Measurements from ENCODE around the gene AHRR. TPM values are rescaled to one million over a fixed set of nuclear protein-coding genes. Genes with fewer than 3 reads are reported as not detected.
A peak's percentile ranks its signal among the peaks of the same experiment; 100 is the strongest.

AHRR gene
- total RNA-seq, 2 donors from 2014 or later, result 1.9 to 17.7 TPM

DNA sequence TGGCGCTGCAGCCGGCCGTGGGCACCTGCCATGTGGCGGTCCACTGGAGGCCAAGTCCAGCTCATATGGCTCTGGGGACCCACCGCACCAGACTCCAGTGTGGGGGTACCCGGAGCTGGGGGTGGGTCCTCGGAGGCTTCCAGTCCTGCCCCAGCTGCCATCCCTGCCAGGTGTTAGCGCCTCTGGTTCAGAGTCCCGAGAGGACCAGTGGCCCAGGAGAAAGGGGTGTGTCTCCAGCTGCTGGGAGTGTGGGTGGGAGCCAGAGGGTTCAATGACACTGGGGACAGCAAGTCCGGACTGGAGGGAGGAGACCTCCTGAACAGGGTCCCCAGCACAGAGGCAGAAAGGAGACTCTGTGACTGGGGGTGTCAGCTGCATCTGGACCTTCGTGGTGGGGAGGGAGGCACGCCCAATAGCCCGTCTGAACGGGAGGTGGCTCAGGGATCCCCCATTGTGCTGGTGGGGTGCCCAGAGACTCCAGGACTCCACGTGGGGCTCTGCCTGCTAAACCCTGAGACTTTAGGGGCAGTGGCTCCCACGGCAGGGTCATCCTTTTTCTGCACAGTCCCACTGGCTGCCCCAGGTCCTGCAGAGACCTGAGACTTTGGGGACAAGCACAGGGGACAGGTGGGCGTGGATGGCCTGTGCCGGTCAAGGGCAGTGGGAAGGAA lies 2.4 kb upstream of the AHRR start:
- Histone ChIP-seq H3K36me3 (peaks cover 5 to 8% of the 10 kb centered on the region in 2 donors), H3K9me3 (no peaks in the 10 kb centered on the region), H3K27me3 (replicated peaks; ENCODE audit: insufficient read depth) (peaks cover 10% of the 10 kb centered on the region), H3K4me3 (no peak overlapping the region), H3K4me1 (replicated peaks) (peaks cover 5% of the 10 kb centered on the region), H3K27ac (no peak overlapping the region)
- TF ChIP-seq CTCF (IDR thresholded peaks at IDR 0.05) (no peak), POLR2A (IDR thresholded peaks at IDR 0.05) (no peak), POLR2AphosphoS5 (IDR thresholded peaks at IDR 0.05) (no peak)
- intact Hi-C loops (cut with DNase I), result no loop called here
- no peak for DNase-seq (ENCODE audit: low spot score)
- whole genome bisulfite sequencing, result 42% methylated on average over 18 of the region's 18 CpGs

- H3K27ac ChIP-seq, result no peak overlapping the region
- peaks cover 10% of the 10 kb centered on the region for H3K27me3 ChIP-seq (replicated peaks; ENCODE audit: insufficient read depth)
- TF ChIP-seq CTCF (IDR thresholded peaks at IDR 0.05) (no peak), POLR2A (IDR thresholded peaks at IDR 0.05) (no peak), POLR2AphosphoS5 (IDR thresholded peaks at IDR 0.05) (no peak)
- H3K9me3 ChIP-seq, result no peaks in the 10 kb centered on the region
- no peaks in the 10 kb centered on the region for H3K36me3 ChIP-seq
- H3K4me1 ChIP-seq (replicated peaks), result peaks cover 5% of the 10 kb centered on the region
- WGBS, result 6% methylated on average over 49 of the region's 65 CpGs
- peak overlapping the region; percentile 36 to 37 for H3K4me3 ChIP-seq
- no peak for DNase-seq (ENCODE audit: low spot score)
- intact Hi-C loops (cut with DNase I), result no loop called here
Measured at GRCh38 chr5:320524-321229, 837 bp upstream of the AHRR start.

DNA sequence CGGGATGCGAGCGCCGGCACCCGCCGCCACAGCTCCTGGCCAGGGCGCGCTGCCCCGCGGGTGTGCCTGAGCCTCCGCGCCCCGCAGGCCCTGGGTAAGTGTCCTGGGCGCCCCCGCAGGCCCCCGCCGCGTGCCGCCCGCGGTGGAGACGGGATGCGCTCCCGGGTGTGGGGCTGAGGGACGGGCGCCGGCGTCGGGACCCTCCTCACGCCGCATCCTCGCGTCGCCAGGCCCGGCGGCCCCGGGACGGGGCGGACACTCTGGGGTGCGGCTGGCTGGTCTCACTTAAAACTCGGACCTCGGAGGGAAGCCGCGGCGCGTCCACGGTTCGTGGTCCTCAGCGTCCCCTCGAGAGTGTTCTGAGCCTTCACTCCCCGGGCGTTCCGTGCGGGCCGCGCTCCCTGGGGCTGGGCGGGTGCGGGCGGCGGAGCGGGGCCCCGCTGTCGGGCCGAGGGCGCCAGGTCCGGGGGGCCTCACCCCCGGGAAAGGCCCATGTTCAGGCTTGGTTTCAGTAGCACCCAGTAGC lies 275 bp downstream of the AHRR start:
- WGBS, result 1% methylated on average over 48 of the region's 67 CpGs
- no peaks in the 10 kb centered on the region for H3K9me3 ChIP-seq
- H3K27me3 ChIP-seq (replicated peaks; ENCODE audit: insufficient read depth), result peaks cover 10% of the 10 kb centered on the region
- peaks cover 5% of the 10 kb centered on the region for H3K4me1 ChIP-seq (replicated peaks)
- intact Hi-C loops (cut with DNase I), result no loop called here
- DNase-seq (ENCODE audit: low spot score), result no peak
- TF ChIP-seq POLR2AphosphoS5 (IDR thresholded peaks at IDR 0.05) (no peak), POLR2A (IDR thresholded peaks at IDR 0.05) (no peak), CTCF (IDR thresholded peaks at IDR 0.05) (no peak)
- no peaks in the 10 kb centered on the region for H3K36me3 ChIP-seq
- H3K27ac ChIP-seq, result no peak overlapping the region
- H3K4me3 ChIP-seq, result peak overlapping the region; percentile 36 to 37

DNA sequence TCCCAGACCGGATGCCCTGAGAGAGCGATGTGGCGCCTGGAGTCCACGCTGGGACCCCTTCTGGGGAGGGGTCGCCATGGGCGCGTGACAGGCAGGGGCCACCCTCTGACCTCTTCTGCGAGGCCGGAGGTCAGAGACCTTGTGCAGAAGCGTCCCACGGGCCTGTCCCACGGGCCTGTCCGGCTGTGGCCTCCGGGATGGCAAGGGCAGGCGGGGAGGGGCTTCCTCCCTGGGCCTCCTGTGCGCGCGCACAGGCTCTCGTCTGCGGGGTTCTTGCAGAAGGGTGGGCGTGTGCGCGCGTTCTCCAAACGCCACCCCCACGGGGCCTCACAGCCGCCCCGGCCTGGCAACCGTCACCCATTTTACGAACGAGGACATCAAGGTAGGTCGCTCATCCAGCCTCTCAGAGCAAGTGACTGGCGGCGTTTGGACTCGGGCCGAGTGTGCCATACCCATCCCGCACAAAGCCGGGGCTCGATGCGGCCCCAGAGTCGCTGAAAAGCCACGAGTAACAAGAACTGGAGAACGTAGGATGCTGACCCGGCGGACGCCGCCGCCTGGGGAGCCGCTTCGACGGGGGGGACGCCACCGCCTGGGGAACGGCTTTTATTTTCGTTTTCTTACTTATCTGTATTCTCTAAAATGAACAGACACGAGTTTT lies 897 bp downstream of the AHRR start:
- no peaks in the 10 kb centered on the region for H3K36me3 ChIP-seq
- H3K9me3 ChIP-seq, result no peaks in the 10 kb centered on the region
- no peak for TF ChIP-seq CTCF (IDR thresholded peaks at IDR 0.05)
- TF ChIP-seq POLR2AphosphoS5 (IDR thresholded peaks at IDR 0.05), result no peak
- no peak for TF ChIP-seq POLR2A (IDR thresholded peaks at IDR 0.05)
- no peak overlapping the region for H3K27ac ChIP-seq
- peaks cover 10% of the 10 kb centered on the region for H3K27me3 ChIP-seq (replicated peaks; ENCODE audit: insufficient read depth)
- peak overlapping the region; percentile 36 to 37 for H3K4me3 ChIP-seq
- WGBS, result 46% methylated on average over 44 of the region's 56 CpGs
- no peak for DNase-seq (ENCODE audit: low spot score)
- intact Hi-C loops (cut with DNase I), result no loop called here
- peaks cover 5% of the 10 kb centered on the region for H3K4me1 ChIP-seq (replicated peaks)
